Activated CD4-positive, alpha-beta T cell treated with anti-CD3 and anti-CD28 coated beads, Interleukin-10, Interleukin-2, amounts not matched to agents 100 ng/mL and 50 ng/mL, durations not matched to agents 16 hours and 8 hours (primary cell): ENCODE data around the gene GNB1L.

ENCODE experiments used
- DNase-seq: peaks from one replicate; pipeline ENCODE4 v3.0.0-alpha.2; 2020

Gene GNB1L

DNA sequence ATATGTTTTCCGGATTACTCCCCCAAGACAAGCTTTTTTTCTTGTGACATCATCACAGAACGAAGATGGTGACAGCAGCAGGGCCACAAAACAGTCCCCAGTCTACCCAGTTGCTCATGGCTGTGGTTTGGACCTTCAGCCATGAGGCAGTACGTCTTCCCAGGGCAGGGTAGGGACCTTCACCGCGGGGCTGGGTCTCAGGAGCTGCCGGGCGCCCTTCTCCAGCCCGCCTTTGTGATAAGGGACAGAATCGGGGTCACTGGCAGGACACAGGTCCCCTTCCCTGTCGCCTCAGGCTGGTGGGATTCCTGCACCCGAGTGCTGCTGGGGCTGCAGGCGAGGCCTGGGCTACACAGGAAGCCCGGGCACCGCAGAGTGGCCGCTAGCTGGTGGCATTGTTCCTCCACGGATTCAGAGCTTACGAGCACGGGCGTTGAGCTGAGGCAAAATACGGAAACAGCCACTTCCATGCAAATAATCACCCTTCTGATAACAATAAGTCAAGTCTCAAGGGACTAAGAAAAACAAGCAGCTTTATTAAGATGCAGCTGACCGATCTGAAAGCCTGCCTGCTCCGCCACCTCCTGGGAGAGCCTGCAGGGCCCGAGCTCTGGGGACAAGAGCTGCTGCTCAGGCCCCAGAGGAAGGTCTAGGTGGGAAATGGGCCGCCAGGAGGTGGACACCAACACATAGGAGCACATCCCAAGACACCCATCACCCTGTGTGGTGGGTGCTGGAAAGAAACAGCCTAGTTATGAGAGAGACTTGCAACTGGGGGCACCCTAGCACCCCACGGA lies 81.8 kb downstream of the GNB1L start:
- no peak for DNase-seq

DNA sequence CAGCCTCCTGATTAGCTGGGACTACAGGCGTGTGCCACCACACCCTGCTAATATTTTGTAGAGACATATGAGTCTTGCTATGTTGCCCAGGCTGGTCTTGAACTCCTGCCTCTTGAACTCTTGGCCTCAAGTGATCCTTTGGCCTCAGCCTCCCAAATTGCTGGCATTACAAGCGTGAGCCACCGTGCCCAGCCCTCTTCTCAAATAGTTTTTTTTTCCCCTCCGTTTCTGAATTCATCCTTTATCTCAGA lies 82.3 kb downstream of the GNB1L start:
- DNase-seq: no peak

DNA sequence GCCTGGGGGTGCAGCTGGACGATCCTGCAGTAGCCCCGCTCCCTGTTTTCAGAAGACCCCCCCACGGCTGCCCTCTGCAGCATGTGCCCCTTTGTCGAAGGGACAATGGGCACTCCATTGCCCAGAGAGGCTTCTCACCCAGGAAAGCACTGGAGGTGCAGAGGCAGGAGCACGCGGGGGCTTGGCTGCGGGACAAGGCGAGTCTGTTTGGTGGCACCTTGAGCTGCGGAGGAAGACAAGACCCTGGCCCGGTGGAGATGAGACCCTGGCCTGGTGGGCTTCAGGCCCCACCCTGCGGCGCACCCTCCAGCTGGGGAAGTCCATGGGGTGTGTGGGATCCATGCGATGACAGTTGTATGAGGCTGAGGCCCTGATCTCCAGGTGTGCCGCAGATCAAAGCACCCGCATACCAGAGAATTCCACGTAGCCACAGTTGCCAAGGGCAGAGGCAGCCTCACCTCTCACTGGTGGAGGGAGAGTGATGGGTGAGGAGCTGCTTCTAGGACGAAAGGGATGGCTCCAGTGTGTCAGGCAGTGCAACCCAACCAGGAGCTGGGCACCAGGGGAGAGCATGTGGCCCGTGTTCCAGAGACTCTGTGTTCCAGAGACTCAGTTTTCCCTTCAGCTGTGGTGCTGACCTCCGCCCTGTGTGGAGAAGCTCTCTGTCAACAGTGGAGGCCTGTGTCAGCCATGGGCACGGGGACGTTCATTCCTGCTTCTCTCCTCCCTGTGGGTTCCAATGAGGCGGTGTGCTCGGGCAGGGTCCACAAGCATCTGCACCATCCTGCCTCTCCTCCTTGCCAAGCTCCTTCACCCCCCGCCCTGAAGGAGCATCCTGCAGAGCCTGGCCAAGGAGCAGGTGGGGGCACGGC lies 84.1 kb downstream of the GNB1L start:
- no peak for DNase-seq

DNA sequence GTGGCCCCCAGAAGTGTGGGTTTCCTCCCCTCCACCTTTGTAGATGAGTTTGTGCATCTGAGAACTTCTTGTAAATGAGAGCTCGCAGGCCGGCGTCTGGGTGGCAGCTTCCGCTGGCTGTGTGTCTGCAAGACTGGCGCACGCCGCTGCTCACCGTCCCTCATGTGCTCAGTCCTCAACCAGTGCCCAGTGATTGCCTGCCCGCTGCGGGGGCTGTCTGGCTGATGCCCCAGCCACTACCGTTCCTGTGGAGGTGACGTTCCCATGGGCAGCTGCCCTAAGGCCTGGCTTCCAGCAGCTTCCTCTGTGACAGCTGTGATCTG lies 85.3 kb downstream of the GNB1L start:
- no peak for DNase-seq

DNA sequence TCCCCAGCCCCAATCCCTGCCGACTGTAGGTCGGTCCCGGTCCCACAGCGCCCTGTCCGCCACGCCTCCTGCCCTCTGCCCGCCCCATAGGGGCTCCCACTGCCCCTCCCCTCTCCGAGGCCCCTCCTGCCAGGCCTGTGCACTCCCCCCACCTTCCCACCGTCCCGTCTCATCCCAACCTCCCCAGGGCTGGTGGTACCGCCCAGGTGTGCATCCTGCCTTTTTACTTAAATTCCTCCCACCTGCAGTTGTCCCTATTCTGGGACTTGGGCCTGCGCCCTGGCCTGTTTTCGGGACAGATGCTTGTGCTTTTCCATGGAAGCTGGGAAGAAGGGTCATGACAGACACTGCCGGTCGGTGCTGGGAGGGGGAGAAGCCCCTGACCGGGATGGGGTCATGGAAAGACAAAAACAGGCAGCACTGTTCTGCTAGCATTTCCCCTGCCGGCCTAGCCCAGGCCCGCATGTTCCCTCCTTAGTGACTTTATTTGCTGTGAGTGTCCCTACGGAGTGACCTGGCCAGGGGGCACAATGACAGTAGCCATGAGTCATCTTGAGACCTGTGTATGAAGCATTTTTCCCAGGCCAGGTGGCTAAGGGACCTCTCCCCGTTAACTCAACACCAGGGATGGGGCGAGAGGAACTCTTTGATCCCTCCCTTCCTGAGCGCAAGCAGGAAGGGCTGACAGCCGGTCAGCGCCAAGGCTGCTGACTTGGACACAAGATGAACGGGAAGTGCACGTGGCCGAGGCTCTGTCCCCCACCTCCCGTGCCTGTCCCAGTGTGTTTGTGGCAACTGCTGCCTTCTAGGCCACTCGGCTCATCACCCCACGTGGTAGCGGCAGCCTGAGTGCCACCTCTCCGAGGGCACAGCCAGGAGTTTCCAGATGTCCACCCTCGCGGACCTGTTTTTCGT lies 87.0 kb downstream of the GNB1L start:
- DNase-seq: no peak

DNA sequence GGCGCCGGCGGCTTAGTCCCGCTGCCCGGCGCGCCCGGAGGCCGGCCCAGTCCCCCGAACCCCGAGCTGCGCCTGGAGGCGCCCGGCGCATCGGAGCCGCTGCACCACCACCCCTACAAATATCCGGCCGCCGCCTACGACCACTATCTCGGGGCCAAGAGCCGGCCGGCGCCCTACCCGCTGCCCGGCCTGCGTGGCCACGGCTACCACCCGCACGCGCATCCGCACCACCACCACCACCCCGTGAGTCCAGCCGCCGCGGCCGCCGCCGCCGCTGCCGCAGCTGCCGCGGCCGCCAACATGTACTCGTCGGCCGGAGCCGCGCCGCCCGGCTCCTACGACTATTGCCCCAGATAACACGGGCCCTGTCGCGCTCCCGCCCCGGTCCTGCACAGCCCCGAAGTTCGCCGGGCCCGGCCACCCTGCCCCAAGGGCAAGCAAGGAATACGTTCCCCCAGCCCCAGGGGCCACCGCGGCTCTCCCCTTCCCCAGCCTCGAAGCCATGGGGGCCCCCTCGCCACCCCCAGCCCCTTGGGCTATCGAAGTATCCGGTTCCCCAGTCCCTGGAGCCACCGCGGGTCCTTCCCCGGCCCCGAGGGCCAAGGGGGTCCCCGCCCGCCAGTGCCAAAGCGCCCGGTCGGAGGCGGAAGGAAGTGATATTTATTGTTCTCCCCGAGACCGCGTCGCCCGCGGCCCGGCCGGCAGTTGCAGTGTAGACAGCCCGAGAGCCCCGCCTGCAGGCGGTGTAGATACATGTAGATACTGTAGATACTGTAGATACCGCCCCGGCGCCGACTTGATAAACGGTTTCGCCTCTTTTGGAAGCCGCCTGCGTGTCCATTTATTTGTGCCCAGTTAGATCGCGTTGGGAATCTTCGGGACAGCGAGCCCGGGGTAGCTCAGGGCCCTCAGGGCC lies 87.9 kb downstream of the GNB1L start:
- peak; percentile 71 for DNase-seq

DNA sequence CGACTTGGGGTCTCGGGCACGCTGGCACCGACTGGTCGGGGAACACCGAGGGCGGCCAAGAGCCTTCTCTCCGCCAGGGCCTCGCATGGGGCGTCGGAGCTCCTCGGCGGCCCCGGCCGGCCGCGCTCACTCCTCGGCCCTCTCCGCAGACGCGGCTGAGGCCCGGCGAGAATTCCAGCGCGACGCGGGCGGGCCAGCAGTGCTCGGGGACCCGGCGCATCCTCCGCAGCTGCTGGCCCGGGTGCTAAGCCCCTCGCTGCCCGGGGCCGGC lies 88.5 kb downstream of the GNB1L start:
- DNase-seq: no peak

DNA sequence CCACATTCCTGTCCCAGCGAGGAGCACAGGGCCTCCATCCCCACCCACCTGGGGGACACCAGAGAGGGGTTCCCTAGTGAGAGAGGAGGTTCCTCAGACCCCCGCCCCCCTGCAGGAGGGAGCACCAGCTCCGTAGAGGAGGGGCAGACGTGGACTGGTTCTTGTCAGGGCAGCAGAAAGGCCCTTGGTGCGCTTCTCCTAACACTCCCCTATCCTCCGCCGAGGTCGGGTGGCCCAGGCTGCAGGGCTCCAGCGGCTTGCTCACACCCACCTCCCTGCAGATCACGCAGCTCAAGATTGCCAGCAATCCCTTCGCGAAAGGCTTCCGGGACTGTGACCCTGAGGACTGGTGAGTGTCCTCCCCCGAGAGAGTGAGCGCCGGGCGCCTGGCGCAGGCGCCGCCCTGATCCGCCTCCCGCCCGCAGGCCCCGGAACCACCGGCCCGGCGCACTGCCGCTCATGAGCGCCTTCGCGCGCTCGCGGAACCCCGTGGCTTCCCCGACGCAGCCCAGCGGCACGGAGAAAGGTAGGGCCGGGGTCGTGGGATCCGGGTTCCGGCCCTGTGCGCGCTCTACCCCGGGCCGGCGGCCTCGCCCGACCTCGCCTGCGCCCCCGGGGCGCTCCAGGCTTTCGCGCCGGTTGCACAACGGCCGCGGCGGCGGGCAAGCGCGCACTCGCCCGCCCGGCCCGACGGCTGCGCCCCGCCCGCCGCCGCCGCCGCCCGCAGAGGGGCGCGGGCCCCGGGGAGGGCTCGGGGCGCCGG lies 89.0 kb downstream of the GNB1L start:
- peak; percentile 17 for DNase-seq

DNA sequence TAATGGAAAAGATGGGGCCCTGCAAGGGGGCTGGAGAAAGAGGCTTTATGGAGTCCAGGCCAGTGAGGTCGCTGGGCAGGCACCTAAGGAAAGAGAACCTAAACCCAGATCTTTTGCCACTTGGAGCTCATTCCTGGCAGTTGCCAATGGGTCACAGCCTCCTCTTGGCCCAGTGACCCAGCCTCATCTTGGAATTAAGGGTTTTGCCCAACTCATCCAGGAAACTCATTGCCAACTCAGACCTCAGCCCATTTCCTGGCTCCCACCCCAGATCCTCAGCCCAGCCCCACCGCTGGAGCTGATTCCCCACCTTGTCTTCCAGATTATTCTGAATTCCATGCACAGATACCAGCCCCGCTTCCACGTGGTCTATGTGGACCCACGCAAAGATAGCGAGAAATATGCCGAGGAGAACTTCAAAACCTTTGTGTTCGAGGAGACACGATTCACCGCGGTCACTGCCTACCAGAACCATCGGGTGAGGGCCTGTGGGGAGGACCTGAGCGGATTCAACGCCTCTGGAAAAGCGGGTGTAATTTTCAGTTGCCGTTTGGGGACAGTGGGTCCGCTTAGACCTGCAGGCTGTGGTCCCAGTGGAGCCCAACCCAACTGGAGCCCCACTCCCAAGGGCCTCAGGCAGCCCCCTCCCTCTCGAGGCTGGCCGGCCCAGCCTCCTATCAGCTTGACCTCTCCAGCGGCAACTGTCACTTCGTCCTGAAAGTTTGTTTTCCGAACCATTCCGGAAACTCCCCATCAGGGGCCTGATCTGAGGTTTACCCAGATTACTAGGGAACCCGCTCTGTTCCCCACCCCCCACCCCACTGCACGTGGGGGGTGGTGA lies 89.8 kb downstream of the GNB1L start:
- DNase-seq: no peak

DNA sequence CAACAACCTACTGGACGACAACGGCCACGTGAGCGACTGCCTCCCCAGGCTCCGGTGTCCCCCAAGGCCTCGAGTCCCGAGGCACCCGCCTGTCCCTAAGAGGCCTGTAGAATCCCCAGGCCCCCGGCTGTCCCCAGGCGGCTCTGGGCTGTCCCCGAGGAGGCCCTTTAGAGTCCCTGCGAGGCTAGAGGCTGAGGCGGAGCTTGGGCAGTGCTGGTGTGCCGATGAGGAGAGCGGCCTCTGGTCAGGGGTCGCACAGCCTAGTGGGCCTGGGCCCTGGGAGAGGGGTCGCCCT lies 90.4 kb downstream of the GNB1L start:
- DNase-seq: no peak

DNA sequence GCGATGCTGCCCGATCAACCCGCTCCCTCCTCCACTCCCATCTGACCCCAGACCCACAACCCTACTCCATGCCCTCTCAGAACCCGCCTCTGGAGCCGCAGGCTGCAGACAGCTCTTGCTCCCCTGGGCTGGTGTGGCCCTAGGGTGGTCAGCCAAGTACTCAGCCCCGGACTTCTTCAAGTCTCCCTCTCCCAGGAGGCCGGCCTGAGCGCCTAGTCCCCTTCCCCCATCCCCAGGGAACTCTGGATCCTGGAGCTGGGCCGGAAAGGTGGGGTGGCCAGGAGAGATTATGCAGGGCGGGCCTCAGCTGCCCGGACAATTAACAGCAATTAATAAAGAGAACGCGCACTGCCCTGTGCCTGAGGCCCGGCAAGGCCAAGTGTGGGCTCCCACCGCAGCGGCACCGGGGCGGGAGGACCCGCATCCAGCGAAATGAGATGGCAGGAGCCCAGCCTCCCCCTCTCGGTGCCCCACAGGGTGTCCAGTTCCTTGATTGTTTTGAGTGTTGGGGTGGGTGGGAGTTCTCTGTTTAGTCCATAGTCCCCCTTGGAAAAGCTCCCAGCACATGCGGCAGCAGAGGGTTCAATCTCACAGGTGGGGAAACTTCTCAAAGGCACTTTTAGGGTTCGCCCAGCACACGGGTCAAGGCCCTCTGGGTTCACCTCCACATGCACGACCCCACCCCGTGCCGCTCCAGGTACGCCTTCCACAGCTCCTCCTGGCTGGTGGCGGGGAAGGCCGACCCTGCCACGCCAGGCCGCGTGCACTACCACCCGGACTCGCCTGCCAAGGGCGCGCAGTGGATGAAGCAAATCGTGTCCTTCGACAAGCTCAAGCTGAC lies 91.0 kb downstream of the GNB1L start:
- no peak for DNase-seq

DNA sequence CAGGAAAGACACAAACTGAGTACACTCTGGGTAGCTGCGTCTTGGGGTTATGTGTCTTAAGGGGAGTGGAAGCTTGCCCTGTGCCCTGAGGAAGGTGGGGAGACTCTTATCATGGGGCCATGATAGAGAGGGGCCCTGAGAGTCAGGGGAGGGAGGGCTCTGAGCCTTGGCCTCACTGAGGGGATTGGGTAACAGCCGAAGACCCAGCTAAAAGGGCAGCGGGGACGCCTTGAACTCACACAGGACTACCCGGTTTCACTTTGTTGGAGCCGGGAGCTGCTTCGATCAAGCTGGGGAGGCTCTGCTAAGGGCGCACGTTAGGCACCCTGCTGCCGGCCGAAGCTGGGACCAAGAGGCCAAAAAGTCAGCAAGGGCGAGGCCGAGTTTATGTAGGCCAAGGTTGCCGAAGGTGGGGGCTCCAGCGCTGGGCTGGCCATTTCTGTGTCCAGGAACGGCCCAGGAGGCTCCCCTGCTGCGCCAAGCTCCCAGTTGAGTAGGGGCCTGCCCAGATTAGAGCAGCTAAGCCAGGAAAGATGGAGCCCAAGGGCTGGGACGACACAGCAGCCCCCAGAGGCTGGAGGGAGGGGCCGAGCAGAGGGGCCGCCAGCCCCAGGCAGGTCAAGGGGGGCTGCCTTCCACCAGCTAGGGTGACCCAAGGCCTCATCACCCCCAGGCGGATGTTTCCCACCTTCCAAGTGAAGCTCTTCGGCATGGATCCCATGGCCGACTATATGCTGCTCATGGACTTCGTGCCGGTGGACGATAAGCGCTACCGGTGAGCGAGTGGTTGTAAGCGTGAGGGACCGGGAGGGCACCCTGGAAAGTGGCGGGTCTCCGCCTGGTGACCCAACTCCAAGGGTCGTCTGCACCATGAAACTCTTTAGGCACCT lies 91.9 kb downstream of the GNB1L start:
- DNase-seq: no peak

DNA sequence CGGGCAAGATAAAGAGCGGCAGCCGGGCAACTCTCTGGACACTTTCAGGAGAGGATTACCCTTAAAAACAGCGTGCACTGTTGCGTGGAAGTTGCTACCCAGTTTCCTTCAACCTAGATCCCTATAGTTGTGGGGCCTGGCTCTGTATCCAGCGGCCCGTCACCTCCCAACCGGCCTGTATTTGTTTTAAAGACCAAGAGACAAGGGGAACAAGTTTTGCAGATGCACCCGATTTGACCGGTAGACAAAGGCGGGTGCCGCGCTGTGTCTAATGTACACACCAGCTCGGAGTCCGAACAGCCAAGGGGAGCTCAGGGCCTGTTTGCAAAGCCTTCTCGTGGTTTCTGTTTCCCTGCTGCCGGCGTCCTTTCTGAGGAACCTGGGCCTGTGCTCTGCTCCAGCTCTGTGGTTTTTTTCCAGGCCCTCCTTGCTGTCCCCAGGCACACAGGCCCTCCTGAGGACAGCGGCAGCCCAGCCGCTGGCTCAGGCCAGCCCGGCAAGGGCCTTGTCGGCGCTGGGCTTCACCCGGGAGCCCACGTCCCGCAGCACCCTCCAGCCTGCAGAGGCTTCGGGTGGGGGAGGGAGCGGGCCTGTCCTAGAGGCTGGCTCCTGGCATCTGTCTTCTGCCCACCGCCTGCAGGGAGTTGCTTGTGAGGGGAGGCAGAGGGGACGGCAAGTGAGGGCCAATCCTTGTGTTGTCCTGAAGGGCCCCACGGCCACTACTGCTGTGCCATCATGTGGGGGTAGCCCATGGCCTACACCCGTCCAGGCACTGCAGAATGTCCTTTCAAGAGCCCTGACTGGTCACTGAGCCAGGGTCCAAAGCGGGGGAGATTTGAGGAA lies 92.7 kb downstream of the GNB1L start:
- DNase-seq: no peak

DNA sequence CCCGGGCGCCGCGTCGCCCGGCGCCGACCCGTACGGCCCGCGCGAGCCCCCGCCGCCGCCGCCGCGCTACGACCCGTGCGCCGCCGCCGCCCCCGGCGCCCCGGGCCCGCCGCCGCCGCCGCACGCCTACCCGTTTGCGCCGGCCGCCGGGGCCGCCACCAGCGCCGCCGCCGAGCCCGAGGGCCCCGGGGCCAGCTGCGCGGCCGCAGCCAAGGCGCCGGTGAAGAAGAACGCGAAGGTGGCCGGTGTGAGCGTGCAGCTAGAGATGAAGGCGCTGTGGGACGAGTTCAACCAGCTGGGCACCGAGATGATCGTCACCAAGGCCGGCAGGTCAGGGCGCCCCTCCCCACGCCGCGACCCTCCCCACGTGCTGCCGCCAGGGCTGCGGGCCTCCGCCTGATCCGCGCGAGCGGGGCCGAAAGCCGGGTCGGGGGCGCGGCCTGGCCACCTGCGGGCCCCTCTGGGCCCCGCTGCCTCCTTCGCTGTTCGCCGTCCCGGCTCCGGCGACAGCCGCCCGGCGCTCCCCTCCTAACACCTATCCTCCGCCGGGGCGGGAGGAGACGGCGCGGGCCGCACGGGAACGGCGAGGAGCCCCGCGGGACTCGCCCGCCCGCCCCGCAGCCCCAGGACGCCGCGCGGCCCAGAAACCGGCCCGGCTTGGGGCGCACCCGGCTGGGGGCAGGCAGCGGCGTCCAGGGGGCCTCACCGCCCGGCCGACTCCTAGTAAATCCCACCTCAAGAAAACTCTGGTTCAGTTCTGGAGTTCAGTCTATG lies 93.5 kb downstream of the GNB1L start:
- no peak for DNase-seq

DNA sequence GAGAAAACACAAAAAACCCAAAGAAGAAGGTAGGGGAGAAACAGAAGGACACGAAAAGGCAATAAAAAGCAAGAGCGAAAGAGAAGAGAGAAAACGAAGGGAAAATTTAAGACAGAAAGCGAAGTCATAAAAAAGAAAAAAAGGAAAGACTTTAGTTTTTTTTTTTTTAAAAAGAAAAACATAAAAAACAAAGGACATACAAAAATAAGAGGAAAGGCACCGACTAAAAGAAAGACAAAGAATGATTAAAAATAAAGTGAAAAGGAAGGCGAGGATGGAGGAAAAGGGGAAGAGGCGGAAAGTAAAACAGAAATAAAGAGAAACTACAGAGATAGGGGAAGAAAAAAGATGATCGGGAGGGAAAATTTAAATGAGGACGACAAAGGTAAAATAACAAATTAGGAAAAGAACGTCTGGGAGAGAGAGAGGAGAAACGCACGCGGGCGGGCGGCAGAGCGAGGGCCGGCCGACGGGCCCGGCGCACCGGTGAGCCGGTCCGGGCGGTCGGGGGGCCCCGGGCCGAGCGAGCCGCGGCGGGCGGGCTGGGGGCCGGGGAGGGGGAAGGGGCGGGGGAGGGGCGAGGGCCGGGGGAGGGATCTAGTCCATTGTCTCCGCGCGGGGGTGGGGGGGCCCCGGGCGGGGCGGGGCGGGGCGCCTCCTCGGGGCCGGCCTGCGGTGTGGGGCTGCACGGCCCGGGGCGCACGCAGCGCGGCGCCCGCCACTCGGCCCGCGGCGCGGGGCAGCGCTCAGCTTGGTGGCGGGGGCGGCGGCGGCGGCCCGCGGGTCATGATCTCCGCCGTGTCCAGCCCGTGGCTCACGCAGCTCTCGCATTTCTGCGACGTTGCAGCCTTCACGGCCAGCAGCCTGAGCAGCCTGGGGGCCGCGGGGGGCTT lies 94.4 kb downstream of the GNB1L start, which contains the start of gene TBX1:
TSS of gene TBX1 (plus strand) at position 721 of the 893 bp plus-strand sequence. CDS start at position 787, 66 bp downstream.
- no peak for DNase-seq

DNA sequence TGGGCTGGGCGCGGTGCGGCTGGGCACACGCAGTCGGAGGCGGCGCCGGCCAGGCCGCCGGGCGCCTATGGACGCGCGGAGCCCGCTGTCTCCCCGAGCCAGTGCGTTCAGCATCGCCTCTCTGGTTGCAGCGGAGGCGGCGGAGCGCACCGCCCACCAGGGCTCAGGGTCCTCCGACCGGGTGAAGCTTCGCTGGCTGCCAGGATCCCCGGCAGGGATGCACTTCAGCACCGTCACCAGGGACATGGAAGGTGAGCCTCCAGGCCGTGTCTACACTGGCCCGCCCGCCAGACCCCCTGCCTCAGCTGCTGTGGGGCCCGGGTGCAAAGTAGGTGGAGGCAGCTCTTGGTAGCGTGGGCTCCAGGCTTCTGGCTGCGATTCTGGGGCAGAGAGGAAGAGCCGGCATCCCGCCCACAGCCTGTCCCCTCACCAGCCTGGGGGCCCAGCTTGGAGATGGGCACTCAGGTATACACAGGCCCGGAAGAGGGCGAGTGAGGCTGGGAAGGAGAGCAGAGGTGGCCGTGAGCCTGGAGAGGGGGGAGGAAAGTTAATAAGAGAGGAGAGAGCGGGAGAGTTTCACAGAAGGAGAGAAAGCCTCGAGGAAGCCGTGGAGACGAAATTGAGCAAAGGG lies 95.1 kb downstream of the GNB1L start:
- DNase-seq: no peak
